ENCODE data around the gene NUAK1.

The NUAK1 gene

GRCh38 chr12:106082216-106083175, 56.3 kb downstream of the NUAK1 start:
- Mint-ChIP-seq H3K36me3 (no peaks in the 10 kb centered on the region), H3K9me3 (no peaks in the 10 kb centered on the region), H3K27ac (no peak overlapping the region), H3K4me3 (no peak overlapping the region), H3K4me1 (no peaks in the 10 kb centered on the region), H3K27me3 (peaks cover 16% of the 10 kb centered on the region)
- DNase-seq (ENCODE audit: low spot score in 2 of 2) (no peak), ATAC-seq (ENCODE audit: low read depth) (no peak)

- DNase-seq (ENCODE audit: low spot score in 2 of 2) (no peak), ATAC-seq (ENCODE audit: low read depth) (no peak)
- no peak overlapping the region for H3K27ac Mint-ChIP-seq
- peaks cover 20% of the 10 kb centered on the region for H3K27me3 Mint-ChIP-seq
- no peak overlapping the region for H3K4me3 Mint-ChIP-seq
- no peaks in the 10 kb centered on the region for H3K9me3 Mint-ChIP-seq
- H3K36me3 Mint-ChIP-seq: no peaks in the 10 kb centered on the region
- H3K4me1 Mint-ChIP-seq: no peaks in the 10 kb centered on the region
Observed at GRCh38 chr12:106081606-106082005, 57.1 kb downstream of the NUAK1 start.

- Mint-ChIP-seq H3K9me3 (no peaks in the 10 kb centered on the region), H3K27ac (no peak overlapping the region), H3K4me3 (no peak overlapping the region), H3K36me3 (no peaks in the 10 kb centered on the region), H3K27me3 (peaks cover 20% of the 10 kb centered on the region), H3K4me1 (no peaks in the 10 kb centered on the region)
- ATAC-seq (ENCODE audit: low read depth) (no peak), DNase-seq (ENCODE audit: low spot score in 2 of 2) (no peak)
Observed at GRCh38 chr12:106080791-106081170, 58.0 kb downstream of the NUAK1 start.

- no peak overlapping the region for H3K27ac Mint-ChIP-seq
- ATAC-seq (ENCODE audit: low read depth): no peak
- no peak overlapping the region for H3K4me3 Mint-ChIP-seq
- H3K36me3 Mint-ChIP-seq: no peaks in the 10 kb centered on the region
- H3K27me3 Mint-ChIP-seq: peaks cover 20% of the 10 kb centered on the region
- no peaks in the 10 kb centered on the region for H3K4me1 Mint-ChIP-seq
- no peak for DNase-seq (ENCODE audit: low spot score in 2 of 2)
- no peaks in the 10 kb centered on the region for H3K9me3 Mint-ChIP-seq
Observed at GRCh38 chr12:106080041-106080790, 58.5 kb downstream of the NUAK1 start.

- H3K27ac Mint-ChIP-seq: no peak overlapping the region
- H3K4me3 Mint-ChIP-seq: no peak overlapping the region
- DNase-seq (ENCODE audit: low spot score in 2 of 2) (no peak), ATAC-seq (ENCODE audit: low read depth) (no peak)
- H3K36me3 Mint-ChIP-seq: no peaks in the 10 kb centered on the region
- peaks cover 21% of the 10 kb centered on the region for H3K27me3 Mint-ChIP-seq
- no peaks in the 10 kb centered on the region for H3K4me1 Mint-ChIP-seq
- H3K9me3 Mint-ChIP-seq: no peaks in the 10 kb centered on the region
Observed at GRCh38 chr12:106079148-106079738, 59.5 kb downstream of the NUAK1 start.

- H3K27me3 Mint-ChIP-seq: peaks cover 21% of the 10 kb centered on the region
Observed at GRCh38 chr12:106078358-106079010, 60.3 kb downstream of the NUAK1 start.

GRCh38 chr12:106074706-106075392, 63.9 kb downstream of the NUAK1 start:
- no peaks in the 10 kb centered on the region for H3K36me3 Mint-ChIP-seq
- H3K9me3 Mint-ChIP-seq: no peaks in the 10 kb centered on the region
- no peak for ATAC-seq (ENCODE audit: low read depth)
- H3K27me3 Mint-ChIP-seq: peaks cover 15% of the 10 kb centered on the region
- no peaks in the 10 kb centered on the region for H3K4me1 Mint-ChIP-seq
- DNase-seq (ENCODE audit: low spot score in 2 of 2): no peak
- no peak overlapping the region for H3K4me3 Mint-ChIP-seq
- no peak overlapping the region for H3K27ac Mint-ChIP-seq

More at GRCh38 chr12:106078358-106079010, 60.3 kb downstream of the NUAK1 start:
- Mint-ChIP-seq H3K36me3 (no peaks in the 10 kb centered on the region), H3K9me3 (no peaks in the 10 kb centered on the region), H3K27ac (no peak overlapping the region), H3K4me1 (no peaks in the 10 kb centered on the region), H3K4me3 (no peak overlapping the region)
- no peak for ATAC-seq (ENCODE audit: low read depth)
- DNase-seq (ENCODE audit: low spot score in 2 of 2): no peak

GRCh38 chr12:106074361-106074705, 64.4 kb downstream of the NUAK1 start:
- no peaks in the 10 kb centered on the region for H3K4me1 Mint-ChIP-seq
- peaks cover 14% of the 10 kb centered on the region for H3K27me3 Mint-ChIP-seq
- no peak for ATAC-seq (ENCODE audit: low read depth)
- no peaks in the 10 kb centered on the region for H3K9me3 Mint-ChIP-seq
- no peak for DNase-seq (ENCODE audit: low spot score in 2 of 2)
- H3K36me3 Mint-ChIP-seq: no peaks in the 10 kb centered on the region
- no peak overlapping the region for H3K27ac Mint-ChIP-seq
- H3K4me3 Mint-ChIP-seq: no peak overlapping the region

- Mint-ChIP-seq H3K9me3 (peaks cover 1% of the 10 kb centered on the region), H3K4me3 (no peak overlapping the region), H3K36me3 (no peaks in the 10 kb centered on the region), H3K27me3 (peaks cover 10% of the 10 kb centered on the region), H3K4me1 (no peaks in the 10 kb centered on the region), H3K27ac (no peak overlapping the region)
- DNase-seq (ENCODE audit: low spot score in 2 of 2) (no peak), ATAC-seq (ENCODE audit: low read depth) (no peak)
Observed at GRCh38 chr12:106073179-106073578, 65.6 kb downstream of the NUAK1 start.

- no peaks in the 10 kb centered on the region for H3K36me3 Mint-ChIP-seq
- ATAC-seq (ENCODE audit: low read depth) (no peak), DNase-seq (ENCODE audit: low spot score in 2 of 2) (no peak)
- no peak overlapping the region for H3K27ac Mint-ChIP-seq
- peaks cover 1% of the 10 kb centered on the region for H3K9me3 Mint-ChIP-seq
- H3K4me3 Mint-ChIP-seq: no peak overlapping the region
- H3K27me3 Mint-ChIP-seq: peaks cover 10% of the 10 kb centered on the region
- H3K4me1 Mint-ChIP-seq: no peaks in the 10 kb centered on the region
Observed at GRCh38 chr12:106072751-106073150, 66.0 kb downstream of the NUAK1 start.

- H3K27ac Mint-ChIP-seq: no peak overlapping the region
- ATAC-seq (ENCODE audit: low read depth): no peak
- peaks cover 1% of the 10 kb centered on the region for H3K9me3 Mint-ChIP-seq
Observed at GRCh38 chr12:106071686-106072085, 67.1 kb downstream of the NUAK1 start.

GRCh38 chr12:106070611-106071010, 68.1 kb downstream of the NUAK1 start:
- peaks cover 7% of the 10 kb centered on the region for H3K27me3 Mint-ChIP-seq
- H3K4me1 Mint-ChIP-seq: no peaks in the 10 kb centered on the region
- no peaks in the 10 kb centered on the region for H3K36me3 Mint-ChIP-seq
- H3K9me3 Mint-ChIP-seq: peaks cover 1% of the 10 kb centered on the region
- no peak for ATAC-seq (ENCODE audit: low read depth)
- H3K4me3 Mint-ChIP-seq: no peak overlapping the region
- no peak overlapping the region for H3K27ac Mint-ChIP-seq
- DNase-seq (ENCODE audit: low spot score in 2 of 2): no peak

More at GRCh38 chr12:106071686-106072085, 67.1 kb downstream of the NUAK1 start:
- Mint-ChIP-seq H3K27me3 (peaks cover 7% of the 10 kb centered on the region), H3K36me3 (no peaks in the 10 kb centered on the region), H3K4me3 (no peak overlapping the region), H3K4me1 (no peaks in the 10 kb centered on the region)
- DNase-seq (ENCODE audit: low spot score in 2 of 2): no peak

GRCh38 chr12:106070147-106070546, 68.6 kb downstream of the NUAK1 start:
- no peaks in the 10 kb centered on the region for H3K36me3 Mint-ChIP-seq
- peaks cover 10% of the 10 kb centered on the region for H3K27me3 Mint-ChIP-seq
- H3K27ac Mint-ChIP-seq: no peak overlapping the region
- H3K9me3 Mint-ChIP-seq: peaks cover 1% of the 10 kb centered on the region
- H3K4me3 Mint-ChIP-seq: no peak overlapping the region
- no peak for DNase-seq (ENCODE audit: low spot score in 2 of 2)
- ATAC-seq (ENCODE audit: low read depth): no peak
- no peaks in the 10 kb centered on the region for H3K4me1 Mint-ChIP-seq

Measured in memory B cell (primary cell).